K562 (cell line): Measurements from ENCODE around the gene NEURL1. TPM values are rescaled to one million over a fixed set of nuclear protein-coding genes. Genes with fewer than 3 reads are reported as not detected.

Source experiments
- ATAC-seq: fragments of 200-7000 bp; cut with Tn5 transposase; 3 replicates; pipeline ENCODE4 v1.9.1; 2020; ENCODE audit warnings: moderate library complexity
- BruUV-seq: library from RNA; stranded (reverse); fragments of 400-500 nt; replicated peaks from 2 replicates; lab custom pipeline; 2021; lab: Mats Ljungman, UMichigan
- CTCF ChIA-PET: fragments of 300-600 bp; formaldehyde crosslinking; extraction: SDS; loops from one replicate; lab custom pipeline; 2021; ENCODE audit warnings: low intra/inter-chr PET ratio; lab: Yijun Ruan, JAX
- POLR2A ChIA-PET: fragments of 300-600, 350-650 bp; sonication (Branson Sonifier 250); formaldehyde crosslinking; extraction: SDS; loops from one replicate; lab custom pipeline; 2021; ENCODE audit warnings: antibody characterized with exemption, inconsistent platforms; lab: Yijun Ruan, JAX
- DNase-seq, 4 experiments: peaks; one replicate each; pipeline versions ENCODE4 v3.0.0 to v3.0.0-alpha.2; 2011 to 2018; ENCODE audit warnings: low spot score in 3 of 4, mixed read lengths in 3 of 4; ENCODE audit errors: extremely low read depth in 1 of 4
- FAIRE-seq: peaks from 2 replicates; lab custom pipeline; 2011; peaks lifted over from hg19 to GRCh38; lab: Jason Lieb, UNC
- H2AFZ ChIP-seq: 2 replicates; pipeline ENCODE4 v1.6.0; 2011; ENCODE audit warnings: low read depth, low read length, control low read depth, inconsistent platforms
- H3K27ac ChIP-seq: fragments of 200-600 bp; 3 replicates; pipeline ENCODE4 v1.8.0; 2011; ENCODE audit warnings: low read depth, mild to moderate bottlenecking, control low read depth, inconsistent platforms, low read length, moderate library complexity, mixed read lengths; ENCODE audit errors: extremely low read depth
- H3K27me3 ChIP-seq, 2 experiments: fragments of 300-600 bp in 1 of 2; 2 replicates in 1 of 2; 3 replicates in 1 of 2; pipeline versions ENCODE4 v1.6.0 to v1.8.0; 2011; ENCODE audit warnings: inconsistent platforms in 2 of 2, low read length in 2 of 2, mild to moderate bottlenecking in 1 of 2, mixed read lengths in 1 of 2, moderate library complexity in 1 of 2; ENCODE audit not compliant: control insufficient read depth in 2 of 2, insufficient read depth in 2 of 2
- H3K36me3 ChIP-seq: fragments of 300-600 bp; 3 replicates; pipeline ENCODE4 v1.8.0; 2011; ENCODE audit warnings: mild to moderate bottlenecking, low read length, inconsistent platforms; ENCODE audit not compliant: control insufficient read depth, insufficient read depth
- H3K4me1 ChIP-seq, 2 experiments: fragments of 200-600 bp in 1 of 2; replicated peaks in 1 of 2; 2 replicates in 1 of 2; 3 replicates in 1 of 2; pipeline versions ENCODE4 v1.5.1 to v1.8.0; 2011; ENCODE audit warnings: inconsistent platforms in 2 of 2, low read length in 2 of 2, mild to moderate bottlenecking in 1 of 2, mixed read lengths in 1 of 2, moderate library complexity in 1 of 2; ENCODE audit not compliant: control insufficient read depth in 2 of 2, insufficient read depth in 2 of 2
- H3K4me2 ChIP-seq: 2 replicates; pipeline ENCODE4 v1.6.1; 2011; ENCODE audit warnings: low read length, control low read depth, inconsistent platforms, mixed read lengths; ENCODE audit not compliant: insufficient read depth
- H3K4me3 ChIP-seq: fragments of 200-600 bp; sonication (generic), shearing (Covaris generic); 2 replicates; pipeline ENCODE4 v1.5.1; 2016; ENCODE audit warnings: control low read depth, inconsistent platforms
- H3K79me2 ChIP-seq: fragments of 200-600 bp; 3 replicates; pipeline ENCODE4 v1.8.0; 2011; ENCODE audit warnings: low read length, inconsistent platforms; ENCODE audit not compliant: control insufficient read depth, insufficient read depth
- H3K9ac ChIP-seq, 2 experiments: 2 replicates each; pipeline versions ENCODE4 v1.6.0 to v1.6.1; 2011; ENCODE audit warnings: low read depth in 2 of 2, low read length in 2 of 2, control low read depth in 1 of 2, inconsistent platforms in 1 of 2, mild to moderate bottlenecking in 1 of 2, mixed read lengths in 1 of 2; ENCODE audit not compliant: insufficient read depth in 1 of 2
- H3K9me1 ChIP-seq: one replicate; pipeline ENCODE4 v1.6.0; 2011; ENCODE audit warnings: inconsistent platforms, mild to moderate bottlenecking, low read length, moderate library complexity; ENCODE audit not compliant: control insufficient read depth, insufficient read depth
- H3K9me3 ChIP-seq: replicated peaks from 2 replicates; pipeline ENCODE4 v1.5.1; 2011; ENCODE audit warnings: low read depth, low read length, inconsistent platforms; ENCODE audit not compliant: control insufficient read depth, insufficient read depth
- H4K20me1 ChIP-seq: replicated peaks from 2 replicates; pipeline ENCODE4 v1.6.1; 2011; ENCODE audit warnings: low read length, inconsistent platforms, mixed read lengths; ENCODE audit not compliant: control insufficient read depth, insufficient read depth
- BCL6 ChIP-seq: fragments of 250-450 bp; sonication (Bioruptor Pico); IDR thresholded peaks from 2 replicates; pipeline ENCODE4 v1.4.0; 2020
- ELF2 ChIP-seq: fragments of 250-450 bp; sonication (Bioruptor Pico); IDR thresholded peaks from 2 replicates; pipeline ENCODE4 v1.5.0; 2021; ENCODE audit warnings: mild to moderate bottlenecking
- GATAD2B ChIP-seq: fragments of 450-650 bp; IDR thresholded peaks from 2 replicates; pipeline ENCODE4 v1.6.1; 2017; ENCODE audit warnings: mild to moderate bottlenecking, borderline replicate concordance
- HDAC3 ChIP-seq: fragments of 450-650 bp; IDR thresholded peaks from 2 replicates; pipeline ENCODE4 v1.6.1; 2018; ENCODE audit warnings: borderline replicate concordance, mild to moderate bottlenecking, moderate library complexity; ENCODE audit not compliant: partially characterized antibody
- HOXB6 ChIP-seq: fragments of 250-450 bp; sonication (Bioruptor Pico); IDR thresholded peaks from 2 replicates; pipeline ENCODE4 v1.5.1; 2022; ENCODE audit warnings: mild to moderate bottlenecking, borderline replicate concordance
- MLLT1 ChIP-seq, 2 experiments: fragments of 450-650 bp; IDR thresholded peaks; 2 replicates each; pipeline ENCODE4 v1.6.1; 2016
- SRSF3 ChIP-seq: fragments of 200-400 bp; formaldehyde crosslinking; IDR thresholded peaks from 2 replicates; pipeline ENCODE4 v1.6.1; 2016; ENCODE audit warnings: mild to moderate bottlenecking, low read length, moderate library complexity; ENCODE audit not compliant: insufficient read depth
- TCF7 ChIP-seq: sonication (generic); IDR thresholded peaks from 2 replicates; pipeline ENCODE4 v1.6.1; 2016; ENCODE audit warnings: antibody characterized with exemption, borderline replicate concordance
- ZC3H8 ChIP-seq: fragments of 450-650 bp; IDR thresholded peaks from 2 replicates; pipeline ENCODE4 v1.6.1; 2017
- ZNF512 ChIP-seq: IDR thresholded peaks from 2 replicates; pipeline ENCODE4 v1.6.1; 2016; ENCODE audit warnings: missing genetic modification characterization, missing compliant biosample characterization
- WGBS: fragments of 100-300 bp; shearing (Covaris generic); methylation state at CpG from one replicate; pipeline ENCODE4 v1.1.6; 2016; ENCODE audit warnings: low coverage, mixed read lengths; ENCODE audit not compliant: insufficient coverage; ENCODE audit errors: missing lambda C conversion rate; 5-methylcytosine and 5-hydroxymethylcytosine counted together
- in situ Hi-C: fragments of 300-500 bp; cut with MboI; formaldehyde crosslinking; loops from 4 replicates; pipeline ENCODE4 v1.15.0; 2018; ENCODE audit warnings: inconsistent platforms, mixed read lengths
- intact Hi-C: fragments of 100-400 bp; cut with micrococcal nuclease; formaldehyde crosslinking; loops from 2 replicates; pipeline ENCODE4 v1.14.2; 2022
- polyA plus RNA-seq, 8 experiments: library from polyadenylated mRNA; depleted of rRNA in 4 of 8; stranded (reverse) in 5 of 8; unstranded in 3 of 8; fragments of >200 nt; fragmentation: Nextera tagmentation in 2 of 8; fragmentation: Illumina TruSeq in 1 of 8; extraction: Ambion mirVana in 2 of 8; extraction: Trizol in 1 of 8; gene quantifications; 2 replicates each; pipeline versions ENCODE4 v1.2.1 to v1.2.3, GENCODE V29; 2011 to 2014; ENCODE audit warnings: inconsistent platforms in 1 of 8, missing spikeins in 1 of 8
- total RNA-seq, 7 experiments: library from RNA; depleted of rRNA in 6 of 7; stranded (reverse); fragments of >200 nt in 6 of 7; fragmentation: Illumina TruSeq in 2 of 7; extraction: Trizol in 2 of 7; gene quantifications; 2 replicates each; pipeline versions ENCODE4 v1.2.1 to v1.2.3, GENCODE V29; 2011 to 2021; ENCODE audit warnings: low replicate concordance in 1 of 7
- TF ChIP-seq, protein P1 (sequence below): fragments of 250-450 bp; sonication (Bioruptor Pico); IDR thresholded peaks from 2 replicates; pipeline ENCODE4 v1.8.0; 2021; ENCODE audit warnings: moderate library complexity, mild to moderate bottlenecking, inconsistent platforms
- TF ChIP-seq, protein P2 (sequence below): sonication (generic); formaldehyde crosslinking; IDR thresholded peaks from 2 replicates; pipeline ENCODE4 v1.8.1; 2023; ENCODE audit warnings: mild to moderate bottlenecking, missing genetic modification reagents

The NEURL1 gene
- total and polyA plus RNA-seq, 9 of the 15 experiments (the other 6 are each of a cell fraction or from before 2014, with no cell fraction given) = 0.01 to 0.45 (median 0.16) TPM; not detected in 5

DNA sequence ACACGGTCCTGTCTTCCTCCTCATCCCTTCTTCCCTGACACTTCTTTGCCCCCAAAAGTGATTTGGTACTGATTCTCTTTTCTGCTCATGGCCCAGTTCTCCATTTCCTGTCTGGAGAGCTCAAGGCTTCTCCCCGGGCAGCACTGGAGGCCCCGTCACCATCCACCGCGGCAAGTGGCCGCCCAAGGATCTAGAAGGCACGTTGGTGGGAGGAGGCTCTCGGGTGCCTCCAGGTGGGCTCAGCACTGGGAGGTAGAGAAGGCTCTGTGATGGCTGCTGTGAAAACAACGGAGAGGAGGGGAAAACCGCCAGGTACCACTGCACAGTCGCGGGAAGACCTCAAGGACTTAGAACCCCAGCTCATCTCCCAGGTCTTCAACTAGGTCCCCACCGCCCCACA, 134.4 kb downstream of the NEURL1 start:
- ChIA-PET CTCF (no interaction called here), POLR2A (no interaction called here)
- Histone ChIP-seq H3K4me3 (no peak overlapping the region), H3K27ac (no peak overlapping the region), H4K20me1 (no peaks in the 10 kb centered on the region), H2AFZ (no peak overlapping the region), H3K9me1 (no peaks in the 10 kb centered on the region), H3K79me2 (no peaks in the 10 kb centered on the region), H3K9me3 (no peaks in the 10 kb centered on the region), H3K27me3 (no peaks in the 10 kb centered on the region), H3K9ac (no peak overlapping the region), H3K4me2 (no peak overlapping the region), H3K36me3 (peaks cover 12% of the 10 kb centered on the region; the same call in 2 of the 3 replicates), H3K4me1 (peaks cover 0 to 11% of the 10 kb centered on the region in 2 experiments; a peak in 2 of 5 replicates)
- BruUV-seq = no TSS peak
- TF ChIP-seq, protein P1, sequence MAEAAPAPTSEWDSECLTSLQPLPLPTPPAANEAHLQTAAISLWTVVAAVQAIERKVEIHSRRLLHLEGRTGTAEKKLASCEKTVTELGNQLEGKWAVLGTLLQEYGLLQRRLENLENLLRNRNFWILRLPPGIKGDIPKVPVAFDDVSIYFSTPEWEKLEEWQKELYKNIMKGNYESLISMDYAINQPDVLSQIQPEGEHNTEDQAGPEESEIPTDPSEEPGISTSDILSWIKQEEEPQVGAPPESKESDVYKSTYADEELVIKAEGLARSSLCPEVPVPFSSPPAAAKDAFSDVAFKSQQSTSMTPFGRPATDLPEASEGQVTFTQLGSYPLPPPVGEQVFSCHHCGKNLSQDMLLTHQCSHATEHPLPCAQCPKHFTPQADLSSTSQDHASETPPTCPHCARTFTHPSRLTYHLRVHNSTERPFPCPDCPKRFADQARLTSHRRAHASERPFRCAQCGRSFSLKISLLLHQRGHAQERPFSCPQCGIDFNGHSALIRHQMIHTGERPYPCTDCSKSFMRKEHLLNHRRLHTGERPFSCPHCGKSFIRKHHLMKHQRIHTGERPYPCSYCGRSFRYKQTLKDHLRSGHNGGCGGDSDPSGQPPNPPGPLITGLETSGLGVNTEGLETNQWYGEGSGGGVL (CRISPR knock-in tag) = no peak
- TF ChIP-seq HDAC3 (no peak), BCL6 (CRISPR knock-in tag) (no peak), HOXB6 (no peak), MLLT1 (IDR thresholded peaks at IDR 0.05) (no peak), ELF2 (no peak), TCF7 (no peak), ZNF512 (tag) (no peak), SRSF3 (no peak), ZC3H8 (no peak), GATAD2B (no peak)
- TF ChIP-seq, protein P2, sequence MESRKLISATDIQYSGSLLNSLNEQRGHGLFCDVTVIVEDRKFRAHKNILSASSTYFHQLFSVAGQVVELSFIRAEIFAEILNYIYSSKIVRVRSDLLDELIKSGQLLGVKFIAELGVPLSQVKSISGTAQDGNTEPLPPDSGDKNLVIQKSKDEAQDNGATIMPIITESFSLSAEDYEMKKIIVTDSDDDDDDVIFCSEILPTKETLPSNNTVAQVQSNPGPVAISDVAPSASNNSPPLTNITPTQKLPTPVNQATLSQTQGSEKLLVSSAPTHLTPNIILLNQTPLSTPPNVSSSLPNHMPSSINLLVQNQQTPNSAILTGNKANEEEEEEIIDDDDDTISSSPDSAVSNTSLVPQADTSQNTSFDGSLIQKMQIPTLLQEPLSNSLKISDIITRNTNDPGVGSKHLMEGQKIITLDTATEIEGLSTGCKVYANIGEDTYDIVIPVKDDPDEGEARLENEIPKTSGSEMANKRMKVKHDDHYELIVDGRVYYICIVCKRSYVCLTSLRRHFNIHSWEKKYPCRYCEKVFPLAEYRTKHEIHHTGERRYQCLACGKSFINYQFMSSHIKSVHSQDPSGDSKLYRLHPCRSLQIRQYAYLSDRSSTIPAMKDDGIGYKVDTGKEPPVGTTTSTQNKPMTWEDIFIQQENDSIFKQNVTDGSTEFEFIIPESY (CRISPR knock-in tag) = no peak
- ATAC-seq (no peak), FAIRE-seq (no peak), DNase-seq (no peak)
- in situ Hi-C loops = no loop called here
- WGBS = 90% methylated on average over 7 of the region's 13 CpGs
- intact Hi-C loops = no loop called here
